HG03565 (cell line): Measurements from ENCODE around the gene WDR41.

Experiments used
- ATAC-seq: cut with Tn5 transposase; IDR thresholded peaks from one replicate; pipeline ENCODE4 v1.9.1; 2021; ENCODE audit warnings: mild to moderate bottlenecking, moderate library complexity; ENCODE audit not compliant: unreplicated experiment

Gene WDR41

DNA sequence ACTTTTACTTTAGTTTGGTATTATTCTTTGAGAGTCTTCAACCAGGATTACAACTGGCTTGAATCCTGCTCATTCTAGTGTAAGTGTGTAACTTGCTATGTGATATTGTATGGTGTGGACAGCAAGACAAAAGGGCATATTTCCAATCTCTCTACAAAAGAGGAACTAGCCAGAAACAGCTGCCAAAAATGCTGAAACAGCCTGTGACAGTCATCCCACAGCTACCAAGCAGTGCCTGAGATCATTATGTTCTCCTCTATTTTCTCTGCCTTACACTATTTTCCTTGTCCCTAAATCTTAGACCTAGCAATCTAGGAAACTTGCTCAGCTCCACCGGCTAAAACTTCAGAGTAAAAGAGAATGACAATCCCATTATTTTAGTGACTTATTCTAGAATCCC lies 42.8 kb downstream of the WDR41 start:
- no peak for ATAC-seq

DNA sequence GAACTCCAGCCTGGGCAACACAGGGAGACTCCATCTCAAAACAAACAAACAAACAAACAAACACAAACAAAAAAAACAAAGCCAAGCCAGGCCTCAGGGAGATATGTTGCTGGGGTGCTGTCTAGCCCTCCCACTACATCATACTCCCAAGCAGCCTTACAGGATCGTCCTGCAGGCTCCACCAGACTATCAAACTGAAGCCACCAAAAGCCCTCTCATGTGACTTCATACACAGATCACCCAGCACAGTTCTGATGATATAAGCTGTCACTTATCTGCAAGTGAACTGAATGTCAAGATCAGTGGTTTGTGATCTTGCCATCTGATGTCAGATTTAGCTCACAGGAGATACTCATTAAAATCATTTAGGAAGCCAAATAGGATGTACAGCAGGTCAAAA lies 43.3 kb downstream of the WDR41 start:
- ATAC-seq, result no peak

DNA sequence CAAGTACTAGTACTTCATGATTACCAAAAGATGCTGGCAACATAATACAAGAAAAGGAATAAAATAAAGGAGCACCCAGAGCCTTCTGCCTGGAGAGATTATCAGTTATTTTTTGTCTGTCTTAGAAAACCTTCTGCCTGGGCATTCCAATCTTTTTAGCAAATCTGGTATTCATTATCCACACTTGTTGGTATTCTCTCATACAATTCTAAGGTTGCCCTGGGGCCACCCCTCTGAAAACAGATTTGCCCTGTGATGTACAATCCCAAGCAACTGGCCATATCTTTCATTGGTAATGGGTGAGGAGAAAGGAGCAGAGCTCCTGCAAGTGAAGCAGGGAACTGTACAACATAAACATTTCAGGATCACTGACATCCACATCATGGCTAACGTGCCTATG lies 47.8 kb downstream of the WDR41 start:
- ATAC-seq, result no peak

DNA sequence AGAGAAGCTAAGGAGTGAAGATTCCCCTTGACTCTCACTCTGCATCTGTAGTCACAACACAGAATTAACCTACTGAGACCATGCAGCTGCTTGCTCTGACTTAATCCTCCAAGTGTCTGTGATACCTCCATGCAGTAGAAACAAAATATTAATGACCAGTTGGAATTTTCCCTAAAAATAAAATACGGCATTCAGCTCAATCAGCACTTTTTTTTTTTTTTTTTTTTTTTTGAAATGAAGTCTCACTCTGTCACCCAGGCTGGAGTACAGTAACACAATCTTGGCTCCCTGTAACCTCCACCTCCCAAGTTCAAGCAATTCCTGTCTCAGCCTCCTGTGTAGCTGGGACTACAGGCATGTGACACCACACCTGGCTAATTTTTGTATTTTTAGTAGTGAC lies 48.4 kb downstream of the WDR41 start:
- no peak for ATAC-seq

DNA sequence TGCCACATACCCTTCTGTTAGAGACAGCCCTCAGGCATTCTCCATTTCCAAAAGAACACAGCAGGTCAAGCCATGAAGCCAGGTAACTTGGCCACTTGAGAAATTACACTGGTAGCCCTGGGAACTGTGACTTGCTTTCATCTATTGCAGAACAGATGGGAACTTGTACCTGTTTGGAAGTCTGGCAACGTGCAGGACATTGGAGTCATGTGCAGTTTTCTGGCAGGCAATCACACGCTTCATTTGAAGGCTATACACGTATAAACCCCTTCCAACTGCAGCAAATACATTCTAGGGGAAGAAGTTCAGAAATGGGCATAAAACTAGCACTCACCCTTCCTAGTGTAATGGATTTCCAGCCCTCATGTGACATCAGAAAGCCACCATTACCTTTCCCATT lies 54.0 kb downstream of the WDR41 start:
- ATAC-seq, result no peak

DNA sequence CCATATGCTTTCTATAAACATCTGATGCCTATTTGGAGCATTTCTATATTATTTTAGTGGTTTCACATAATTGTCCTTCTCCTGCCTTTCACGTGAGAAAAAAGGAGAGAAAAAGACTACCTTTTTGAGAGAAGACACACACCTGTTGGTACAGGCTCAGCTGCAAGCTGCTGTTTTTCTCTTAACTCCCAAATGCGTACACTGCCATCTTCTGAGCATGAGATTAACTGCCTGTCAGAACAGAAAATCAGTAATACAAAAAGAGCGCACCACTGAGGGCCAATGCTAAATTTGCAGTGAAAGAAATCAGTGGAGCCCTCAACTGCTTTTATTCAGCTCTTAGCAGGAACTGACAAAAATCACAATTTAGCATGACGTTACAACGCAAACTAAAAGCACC lies 54.9 kb downstream of the WDR41 start:
- ATAC-seq, result no peak

DNA sequence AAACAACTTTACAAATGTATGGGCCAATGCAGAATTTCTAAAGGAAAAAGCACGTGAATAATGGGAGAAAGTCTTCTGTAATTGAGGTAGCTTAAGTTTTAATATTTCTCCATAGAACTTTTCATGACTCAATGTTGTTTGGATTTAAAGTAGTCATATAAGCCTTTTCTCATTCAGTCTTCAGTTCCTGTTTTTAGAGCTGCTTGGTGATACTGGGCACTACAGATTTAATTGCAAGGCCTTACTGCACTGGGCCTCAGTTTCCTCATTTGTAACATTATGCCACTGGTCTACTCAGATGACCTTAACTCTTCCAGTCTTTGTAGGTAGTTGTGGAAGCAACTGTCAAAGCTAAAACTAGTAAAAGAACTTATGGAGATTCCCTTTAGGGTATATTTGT lies 60.4 kb downstream of the WDR41 start:
- no peak for ATAC-seq

DNA sequence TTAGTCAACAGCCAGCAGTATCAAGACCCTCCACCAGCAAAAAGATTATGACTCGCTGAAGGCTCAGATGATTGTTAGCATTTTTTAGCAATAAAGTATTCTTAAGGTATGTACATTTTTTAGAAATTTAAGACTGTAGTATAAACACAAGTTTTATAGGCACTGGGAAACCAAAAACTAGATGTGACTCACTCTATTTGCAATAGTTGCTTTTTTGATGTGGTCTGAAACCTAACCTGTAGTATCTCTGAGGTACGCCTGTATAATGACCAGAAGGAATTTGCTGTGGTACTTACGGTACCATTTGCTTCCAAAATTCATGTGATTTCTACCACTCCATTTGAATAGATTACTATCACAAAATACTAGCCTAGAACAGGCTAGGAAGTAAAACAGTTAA lies 60.8 kb downstream of the WDR41 start:
- no peak for ATAC-seq

DNA sequence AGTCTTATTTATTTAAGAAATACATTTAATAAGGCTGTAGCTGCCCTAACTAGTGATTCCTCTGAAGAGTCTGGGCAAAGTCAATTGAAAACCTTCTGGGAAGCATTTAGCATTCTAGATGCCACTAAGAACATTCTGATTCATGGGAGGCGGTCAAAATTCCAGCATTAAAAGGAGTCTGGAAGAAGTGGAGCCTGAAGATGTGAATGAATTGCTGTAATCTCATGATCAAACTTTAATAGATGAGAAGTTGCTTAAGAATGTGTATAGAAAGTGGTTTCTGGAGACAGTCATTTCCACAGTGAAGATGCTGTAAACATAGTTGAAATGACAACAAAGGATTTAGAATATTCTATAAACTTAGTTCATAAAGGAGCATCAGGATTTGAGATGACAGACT lies 61.4 kb downstream of the WDR41 start:
- no peak for ATAC-seq

DNA sequence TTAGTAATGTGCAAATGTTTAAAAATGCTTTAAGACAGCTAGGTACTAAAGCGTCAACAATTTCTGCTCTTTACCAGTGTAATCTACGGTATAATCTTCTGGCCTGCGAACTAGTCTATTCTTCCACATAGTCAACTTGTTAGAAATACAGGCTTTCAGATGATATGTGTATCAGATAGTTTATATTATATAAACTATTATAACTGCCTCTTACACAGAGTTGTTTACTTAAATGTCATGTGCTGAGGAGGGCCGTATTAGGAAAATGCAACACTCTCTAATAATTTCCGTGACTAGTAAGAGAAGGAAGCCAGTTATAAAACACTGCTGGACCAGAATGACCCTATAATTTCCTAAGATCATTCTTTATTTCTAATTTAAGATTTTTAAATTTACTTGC lies 63.6 kb downstream of the WDR41 start:
- no peak for ATAC-seq

DNA sequence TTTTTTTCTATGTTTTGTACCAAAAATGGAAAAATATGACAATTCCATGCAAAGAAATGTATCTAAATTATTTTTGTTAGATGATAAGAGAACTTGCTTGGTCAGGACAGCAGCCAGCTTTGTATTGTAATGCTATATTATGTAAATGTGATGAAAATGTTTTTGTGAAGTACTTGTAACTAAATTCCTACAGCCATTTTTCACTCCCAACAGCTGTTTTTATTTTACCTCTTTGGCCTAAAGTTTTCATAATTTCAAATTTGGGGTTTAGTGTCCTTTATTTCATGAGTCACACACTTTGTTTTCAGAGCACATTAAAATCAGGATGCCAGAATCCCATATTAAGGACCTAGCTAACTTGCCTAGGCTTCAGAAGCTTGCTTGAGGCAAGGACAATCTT lies 64.1 kb downstream of the WDR41 start:
- no peak for ATAC-seq

DNA sequence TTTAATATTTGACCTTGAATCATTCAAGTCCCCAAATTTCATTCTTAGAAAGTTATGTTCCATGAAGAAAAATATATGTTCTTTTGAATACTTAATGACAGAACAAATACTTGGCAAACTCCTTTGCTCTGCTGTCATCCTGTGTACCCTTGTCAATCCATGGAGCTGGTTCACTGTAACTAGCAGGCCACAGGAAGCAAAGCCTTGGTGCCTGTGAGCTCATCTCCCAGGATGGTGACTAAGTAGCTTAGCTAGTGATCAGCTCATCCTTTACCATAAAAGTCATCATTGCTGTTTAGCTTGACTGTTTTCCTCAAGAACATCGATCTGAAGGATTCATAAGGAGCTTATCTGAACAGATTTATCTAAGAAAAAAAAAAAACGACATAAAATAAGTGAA lies 65.4 kb downstream of the WDR41 start:
- no peak for ATAC-seq

DNA sequence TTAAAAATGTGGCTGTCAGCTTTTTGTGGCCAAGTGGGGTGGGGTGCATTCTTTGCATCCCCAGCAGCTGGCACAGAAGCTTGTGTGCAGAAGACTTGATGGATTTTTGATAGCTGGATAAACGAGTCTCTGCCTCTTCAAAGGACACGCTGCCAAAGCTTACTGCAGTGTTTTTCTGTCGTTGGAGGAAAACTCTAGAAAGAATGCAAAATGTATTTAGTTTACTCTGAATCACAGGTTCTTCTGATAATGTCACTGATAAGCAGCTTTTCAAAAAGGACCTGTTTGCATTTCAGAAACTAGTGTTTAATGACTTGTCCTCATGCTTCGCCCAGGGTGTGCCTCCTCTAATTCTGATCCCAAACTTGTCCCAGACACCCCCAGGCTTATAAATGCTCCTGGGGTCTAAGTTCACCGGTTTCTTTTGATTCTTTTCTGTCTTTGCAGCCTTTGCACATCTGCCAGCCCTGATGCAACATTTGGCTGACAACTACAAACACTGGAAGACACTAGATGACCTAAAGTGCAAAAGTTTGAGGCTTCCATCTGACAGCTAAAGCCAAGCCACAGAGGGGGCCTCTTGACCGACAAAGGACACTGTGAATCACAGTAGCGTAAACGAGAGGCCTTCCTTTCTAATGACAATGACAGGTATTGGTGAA lies 66.0 kb downstream of the WDR41 start:
- ATAC-seq, result no peak

DNA sequence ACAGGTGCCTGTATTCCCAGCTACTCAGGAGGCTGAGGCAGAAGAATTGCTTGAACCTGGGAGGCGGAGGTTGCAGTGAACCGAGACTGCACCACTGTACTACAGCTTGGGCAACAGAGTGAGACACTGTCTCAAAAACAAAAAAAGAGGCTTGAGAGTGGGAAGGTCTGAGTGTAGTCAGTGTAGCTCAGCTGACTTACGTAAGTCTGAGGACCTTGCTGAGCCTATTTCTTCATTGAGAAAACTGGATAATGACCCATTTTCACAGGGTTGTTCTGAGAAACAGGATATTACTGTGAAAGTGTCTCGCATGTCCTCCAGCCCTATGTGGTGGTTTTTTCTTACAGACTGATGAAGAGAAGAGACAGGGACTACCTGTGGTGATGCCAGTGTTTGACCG lies 66.7 kb downstream of the WDR41 start:
- ATAC-seq, result no peak

DNA sequence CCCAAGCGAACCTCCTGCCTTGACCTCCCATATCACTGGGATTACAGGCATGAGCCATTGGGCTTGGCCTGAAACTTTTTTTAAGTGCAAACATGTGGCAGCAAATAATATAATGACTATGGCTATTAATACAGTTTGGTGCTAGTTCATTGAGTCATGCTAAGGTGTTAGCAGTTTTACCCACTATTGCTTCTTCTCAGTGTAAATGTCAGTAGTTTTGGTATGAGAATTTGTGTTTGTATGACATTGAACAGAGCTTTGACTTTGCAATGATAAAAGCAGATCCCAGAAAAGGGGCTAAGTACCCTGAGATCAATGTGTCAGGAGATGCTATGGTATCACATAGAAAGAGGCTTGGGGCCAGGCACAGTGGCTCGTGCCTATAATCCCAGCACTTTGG lies 67.2 kb downstream of the WDR41 start:
- no peak for ATAC-seq

DNA sequence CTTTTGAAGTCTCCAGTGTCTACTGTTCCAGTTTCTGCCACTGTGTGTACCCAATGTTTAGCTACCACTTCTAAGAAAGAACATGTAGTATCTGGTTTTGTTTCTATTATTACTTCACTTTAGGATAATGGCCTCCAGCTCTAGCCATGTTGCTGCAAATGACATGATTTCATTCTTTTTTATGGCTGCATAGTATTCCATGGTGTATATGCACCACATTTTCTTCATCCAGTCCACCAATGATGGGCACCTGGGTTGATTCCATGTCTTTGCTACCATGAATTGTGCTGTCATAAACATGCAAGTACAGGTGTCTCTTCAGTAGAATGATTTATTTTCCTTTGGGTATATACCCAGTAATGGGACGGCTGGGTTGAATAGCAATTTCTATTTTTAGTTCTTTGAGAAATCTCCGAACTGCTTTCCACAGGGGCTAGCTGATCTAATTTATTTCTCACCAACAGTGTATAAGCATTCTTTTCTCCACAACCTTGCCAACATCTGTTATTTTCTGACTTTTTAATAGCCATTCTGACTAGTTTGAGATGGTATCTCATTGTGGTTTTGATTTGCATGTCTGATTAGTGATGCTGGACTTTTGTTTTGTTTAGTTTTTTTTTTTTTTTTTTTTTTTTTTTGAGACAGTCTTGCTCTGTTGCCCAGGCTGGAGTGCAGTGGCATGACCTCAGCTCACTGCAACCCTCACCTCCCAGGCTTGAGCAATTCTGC lies 68.9 kb downstream of the WDR41 start:
- ATAC-seq, result no peak

DNA sequence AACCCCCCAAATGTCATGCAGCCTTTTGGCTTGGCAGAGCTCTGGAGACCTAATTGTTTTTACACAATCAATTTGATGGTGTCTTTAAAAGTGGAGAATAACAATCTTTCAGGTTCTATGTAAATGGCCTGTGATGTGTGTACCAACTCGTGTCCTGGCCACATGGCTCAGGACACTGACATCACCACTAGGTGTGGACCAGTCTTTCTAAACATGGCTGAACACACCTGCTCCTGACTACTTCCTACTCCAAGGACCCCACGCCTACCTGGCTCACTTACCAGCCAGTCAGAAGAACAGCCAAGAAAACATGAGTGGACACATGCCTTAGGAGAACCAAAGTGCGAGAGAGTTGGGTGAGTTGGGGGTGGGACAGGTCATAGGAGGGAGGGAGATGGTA lies 71.2 kb downstream of the WDR41 start:
- ATAC-seq, result no peak

DNA sequence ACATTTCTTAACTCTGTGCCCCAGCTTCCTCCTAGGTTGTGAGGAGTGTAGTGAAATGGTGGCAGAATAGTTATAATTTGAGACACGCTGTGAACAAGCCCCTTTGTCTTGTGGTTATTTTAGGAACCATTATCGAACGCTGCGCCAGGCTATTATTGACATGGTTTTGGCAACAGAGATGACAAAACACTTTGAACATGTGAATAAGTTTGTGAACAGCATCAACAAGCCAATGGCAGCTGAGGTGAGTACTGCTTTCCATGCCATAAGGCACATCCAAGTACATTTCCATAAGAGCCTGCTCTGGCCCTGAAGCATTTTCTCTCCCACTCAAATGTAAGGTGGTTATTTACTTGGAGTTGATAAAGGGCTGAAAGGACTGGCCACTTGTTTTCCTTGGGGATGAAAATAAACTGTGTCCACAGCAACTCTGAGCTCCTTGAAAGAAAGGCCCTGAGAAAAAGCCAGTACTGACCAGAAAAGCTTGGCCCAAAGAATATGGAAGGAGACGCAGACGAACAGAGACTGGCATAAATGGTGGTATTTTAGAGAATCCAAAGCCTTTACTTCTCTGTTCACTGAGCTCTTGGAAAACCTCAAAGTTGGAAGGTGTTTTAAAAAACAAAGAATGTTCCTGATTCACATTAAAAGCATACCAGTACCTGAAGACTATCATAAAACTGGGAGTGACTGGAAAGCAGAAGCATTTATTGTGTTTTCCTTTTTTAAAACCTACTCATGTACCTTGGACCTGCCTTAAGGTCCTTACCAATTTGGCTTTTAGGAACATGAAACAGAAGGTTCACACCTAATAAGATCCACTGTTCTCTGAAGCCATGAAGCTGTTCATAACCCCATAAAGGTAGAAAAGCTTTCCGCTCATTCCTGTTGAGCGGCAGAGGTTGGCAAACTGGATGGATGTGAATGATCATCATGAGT lies 72.2 kb downstream of the WDR41 start:
- no peak for ATAC-seq

DNA sequence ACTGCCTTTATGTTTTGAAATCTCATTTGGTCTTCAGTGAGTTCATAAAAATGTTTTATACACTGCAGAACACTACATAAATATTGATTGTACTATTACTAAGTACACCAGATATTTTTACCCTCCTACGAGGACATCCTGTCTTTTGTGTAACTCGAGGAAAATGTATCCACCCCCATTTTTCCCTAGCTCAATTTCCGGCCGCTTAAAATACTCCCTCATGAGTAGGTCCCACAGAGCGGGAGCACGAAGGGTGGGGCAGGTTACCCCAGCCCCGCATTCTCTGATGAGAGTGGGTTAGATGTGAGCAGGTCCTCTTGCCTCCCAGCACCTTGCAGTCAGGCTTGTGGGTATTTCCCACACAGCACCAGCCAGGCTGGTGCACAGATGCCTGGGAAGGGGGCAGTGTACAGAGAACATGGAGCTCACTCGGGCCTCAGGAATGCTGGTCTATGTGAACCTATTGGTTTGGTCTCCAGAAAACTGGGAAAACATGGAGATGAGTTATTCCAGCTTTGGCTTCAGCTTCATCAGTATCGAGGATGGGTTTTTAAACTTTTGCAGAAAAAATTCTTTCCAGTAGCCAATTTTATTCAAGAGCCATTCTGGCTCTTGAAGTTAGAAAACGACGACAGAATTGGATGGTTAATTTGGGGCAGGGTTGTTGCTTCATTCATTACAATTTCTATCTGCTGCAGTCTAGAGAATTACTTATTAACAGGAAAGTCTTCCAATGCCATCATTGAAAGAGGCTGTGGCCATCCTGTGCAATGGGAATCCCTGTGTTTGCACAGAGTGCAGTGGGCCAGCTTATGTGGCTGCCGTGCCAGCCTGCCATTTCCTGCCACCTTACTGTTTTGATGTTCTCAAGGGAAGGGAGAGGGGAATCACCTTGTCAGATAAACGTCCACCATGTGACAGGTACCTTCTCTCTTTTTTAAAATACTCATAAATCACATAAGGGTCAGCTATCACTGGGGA lies 73.2 kb downstream of the WDR41 start:
- ATAC-seq, result no peak

DNA sequence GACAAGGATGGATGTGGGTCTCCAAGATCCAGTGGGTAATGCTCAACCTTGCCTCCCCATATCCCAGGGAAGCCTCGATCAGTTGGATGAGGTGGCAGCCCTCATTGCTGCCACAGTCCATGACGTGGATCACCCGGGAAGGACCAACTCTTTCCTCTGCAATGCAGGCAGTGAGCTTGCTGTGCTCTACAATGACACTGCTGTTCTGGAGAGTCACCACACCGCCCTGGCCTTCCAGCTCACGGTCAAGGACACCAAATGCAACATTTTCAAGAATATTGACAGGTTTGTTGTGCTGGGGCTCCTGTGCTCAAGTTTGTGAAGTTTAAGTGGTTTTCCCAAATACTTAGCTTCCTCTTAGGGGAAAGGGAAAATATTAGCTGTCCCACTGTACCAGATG lies 74.0 kb downstream of the WDR41 start:
- no peak for ATAC-seq

DNA sequence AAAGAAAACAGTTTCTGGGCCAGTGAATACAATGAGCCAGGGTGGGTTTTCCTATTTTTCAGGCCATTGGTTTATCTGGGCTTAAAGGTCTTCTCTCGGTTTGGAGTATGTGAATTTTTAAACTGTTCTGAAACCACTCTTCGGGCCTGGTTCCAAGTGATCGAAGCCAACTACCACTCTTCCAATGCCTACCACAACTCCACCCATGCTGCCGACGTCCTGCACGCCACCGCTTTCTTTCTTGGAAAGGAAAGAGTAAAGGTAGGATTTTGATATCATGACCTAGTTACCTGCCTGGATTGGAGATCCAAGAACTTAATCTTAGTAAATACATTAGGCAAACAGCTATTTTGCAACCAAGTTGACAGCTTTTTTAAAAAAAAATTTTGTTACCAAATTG lies 79.1 kb downstream of the WDR41 start:
- ATAC-seq, result no peak
